Activated naive CD8-positive, alpha-beta T cell treated with anti-CD3 and anti-CD28 coated beads for 36 hours (primary cell): ENCODE measurements around the gene NUMB. TPM values are rescaled to one million over a fixed set of nuclear protein-coding genes. Genes with fewer than 3 reads are reported as not detected.
A peak's percentile ranks its signal among the peaks of the same experiment; 100 is the strongest.

Source experiments
- DNase-seq: peaks from one replicate; pipeline ENCODE4 v3.0.0; 2021
- H3K27ac Mint-ChIP-seq: one replicate; pipeline ENCODE4 v1.8.0; 2022; ENCODE audit warnings: mild to moderate bottlenecking, moderate library complexity, mixed read lengths
- H3K27me3 Mint-ChIP-seq: one replicate; pipeline ENCODE4 v1.8.0; 2022; ENCODE audit warnings: mild to moderate bottlenecking, mixed read lengths
- H3K36me3 Mint-ChIP-seq: one replicate; pipeline ENCODE4 v1.8.0; 2021; ENCODE audit warnings: mild to moderate bottlenecking, mixed read lengths
- H3K4me1 Mint-ChIP-seq: one replicate; pipeline ENCODE4 v1.8.0; 2021; ENCODE audit warnings: mixed read lengths
- H3K4me3 Mint-ChIP-seq: one replicate; pipeline ENCODE4 v1.8.0; 2022; ENCODE audit warnings: mild to moderate bottlenecking, moderate library complexity, mixed read lengths
- H3K9me3 Mint-ChIP-seq: one replicate; pipeline ENCODE4 v1.8.0; 2022; ENCODE audit warnings: mixed read lengths
- total RNA-seq, 2 experiments: library from RNA; stranded (reverse); gene quantifications; one replicate each; pipeline ENCODE4 v1.2.3, GENCODE V29; 2021

Gene NUMB
- total RNA-seq, 2 experiments from 2014 or later: 27.3 to 32.4 TPM

- H3K27me3 Mint-ChIP-seq: no peaks in the 10 kb centered on the region
- no peaks in the 10 kb centered on the region for H3K9me3 Mint-ChIP-seq
- peaks cover 8% of the 10 kb centered on the region for H3K36me3 Mint-ChIP-seq
- DNase-seq: no peak
- H3K4me1 Mint-ChIP-seq: peaks cover 22% of the 10 kb centered on the region
- H3K27ac Mint-ChIP-seq: no peak overlapping the region
- H3K4me3 Mint-ChIP-seq: no peak overlapping the region
Observed at GRCh38 chr14:73286598-73286997, 171.7 kb downstream of the NUMB start.

GRCh38 chr14:73285979-73286378, 172.4 kb downstream of the NUMB start:
- H3K9me3 Mint-ChIP-seq: no peaks in the 10 kb centered on the region
- no peak overlapping the region for H3K4me3 Mint-ChIP-seq
- H3K27ac Mint-ChIP-seq: no peak overlapping the region
- DNase-seq: no peak
- peaks cover 21% of the 10 kb centered on the region for H3K4me1 Mint-ChIP-seq
- peaks cover 7% of the 10 kb centered on the region for H3K36me3 Mint-ChIP-seq
- no peaks in the 10 kb centered on the region for H3K27me3 Mint-ChIP-seq

GRCh38 chr14:73283608-73284379, 174.6 kb downstream of the NUMB start:
- H3K27ac Mint-ChIP-seq: no peak overlapping the region
- H3K36me3 Mint-ChIP-seq: peaks cover 7% of the 10 kb centered on the region
- H3K4me3 Mint-ChIP-seq: no peak overlapping the region
- no peaks in the 10 kb centered on the region for H3K9me3 Mint-ChIP-seq
- H3K4me1 Mint-ChIP-seq: peaks cover under 1% of the 10 kb centered on the region
- no peak for DNase-seq
- H3K27me3 Mint-ChIP-seq: no peaks in the 10 kb centered on the region

GRCh38 chr14:73280903-73281302, 177.4 kb downstream of the NUMB start:
- Mint-ChIP-seq H3K9me3 (no peaks in the 10 kb centered on the region), H3K4me1 (no peaks in the 10 kb centered on the region), H3K27me3 (no peaks in the 10 kb centered on the region), H3K4me3 (no peak overlapping the region), H3K36me3 (peaks cover 7% of the 10 kb centered on the region), H3K27ac (no peak overlapping the region)
- no peak for DNase-seq

- H3K9me3 Mint-ChIP-seq: no peaks in the 10 kb centered on the region
- H3K36me3 Mint-ChIP-seq: peaks cover 4% of the 10 kb centered on the region
- H3K27ac Mint-ChIP-seq: no peak overlapping the region
Observed at GRCh38 chr14:73277376-73277775, 181.0 kb downstream of the NUMB start.

GRCh38 chr14:73276836-73277235, 181.5 kb downstream of the NUMB start:
- Mint-ChIP-seq H3K36me3 (peaks cover under 1% of the 10 kb centered on the region), H3K4me3 (no peak overlapping the region), H3K27me3 (no peaks in the 10 kb centered on the region), H3K9me3 (no peaks in the 10 kb centered on the region), H3K4me1 (no peaks in the 10 kb centered on the region), H3K27ac (no peak overlapping the region)
- no peak for DNase-seq

More at GRCh38 chr14:73277376-73277775, 181.0 kb downstream of the NUMB start:
- Mint-ChIP-seq H3K4me3 (no peak overlapping the region), H3K4me1 (no peaks in the 10 kb centered on the region), H3K27me3 (no peaks in the 10 kb centered on the region)
- no peak for DNase-seq

GRCh38 chr14:73273799-73274198, 184.5 kb downstream of the NUMB start:
- no peak for DNase-seq
- no peaks in the 10 kb centered on the region for H3K36me3 Mint-ChIP-seq
- H3K27ac Mint-ChIP-seq: no peak overlapping the region
- H3K4me3 Mint-ChIP-seq: no peak overlapping the region
- H3K9me3 Mint-ChIP-seq: no peaks in the 10 kb centered on the region
- H3K4me1 Mint-ChIP-seq: peaks cover 7% of the 10 kb centered on the region
- H3K27me3 Mint-ChIP-seq: peaks cover 9% of the 10 kb centered on the region

- H3K4me1 Mint-ChIP-seq: peaks cover 7% of the 10 kb centered on the region
- no peaks in the 10 kb centered on the region for H3K9me3 Mint-ChIP-seq
- no peaks in the 10 kb centered on the region for H3K36me3 Mint-ChIP-seq
- H3K27ac Mint-ChIP-seq: no peak overlapping the region
- DNase-seq: no peak
- H3K4me3 Mint-ChIP-seq: no peak overlapping the region
- peaks cover 11% of the 10 kb centered on the region for H3K27me3 Mint-ChIP-seq
Observed at GRCh38 chr14:73272393-73272792, 186.0 kb downstream of the NUMB start.

- Mint-ChIP-seq H3K4me1 (peaks cover 7% of the 10 kb centered on the region), H3K4me3 (peak overlapping the region; percentile 11), H3K9me3 (no peaks in the 10 kb centered on the region), H3K36me3 (no peaks in the 10 kb centered on the region), H3K27me3 (peaks cover 13% of the 10 kb centered on the region), H3K27ac (no peak overlapping the region)
- peak; percentile 18 for DNase-seq
Observed at GRCh38 chr14:73269729-73270531, 188.4 kb downstream of the NUMB start.

- no peaks in the 10 kb centered on the region for H3K36me3 Mint-ChIP-seq
- H3K4me3 Mint-ChIP-seq: no peak overlapping the region
- peaks cover 7% of the 10 kb centered on the region for H3K4me1 Mint-ChIP-seq
- DNase-seq: no peak
- H3K9me3 Mint-ChIP-seq: no peaks in the 10 kb centered on the region
- H3K27ac Mint-ChIP-seq: no peak overlapping the region
- peaks cover 23% of the 10 kb centered on the region for H3K27me3 Mint-ChIP-seq
Observed at GRCh38 chr14:73267474-73267873, 190.9 kb downstream of the NUMB start.

- DNase-seq: no peak
- H3K9me3 Mint-ChIP-seq: no peaks in the 10 kb centered on the region
- peaks cover 7% of the 10 kb centered on the region for H3K4me1 Mint-ChIP-seq
- H3K4me3 Mint-ChIP-seq: no peak overlapping the region
- H3K27ac Mint-ChIP-seq: no peak overlapping the region
- H3K36me3 Mint-ChIP-seq: no peaks in the 10 kb centered on the region
- H3K27me3 Mint-ChIP-seq: peaks cover 23% of the 10 kb centered on the region
Observed at GRCh38 chr14:73266317-73266716, 192.0 kb downstream of the NUMB start.

GRCh38 chr14:73265721-73266046, 192.7 kb downstream of the NUMB start:
- no peak for DNase-seq
- H3K36me3 Mint-ChIP-seq: no peaks in the 10 kb centered on the region
- no peak overlapping the region for H3K4me3 Mint-ChIP-seq
- peaks cover 7% of the 10 kb centered on the region for H3K4me1 Mint-ChIP-seq
- no peak overlapping the region for H3K27ac Mint-ChIP-seq
- no peaks in the 10 kb centered on the region for H3K9me3 Mint-ChIP-seq
- peaks cover 21% of the 10 kb centered on the region for H3K27me3 Mint-ChIP-seq

GRCh38 chr14:73264885-73265720, 193.2 kb downstream of the NUMB start:
- no peaks in the 10 kb centered on the region for H3K9me3 Mint-ChIP-seq
- no peak overlapping the region for H3K4me3 Mint-ChIP-seq
- peaks cover 3% of the 10 kb centered on the region for H3K4me1 Mint-ChIP-seq
- DNase-seq: no peak
- H3K27me3 Mint-ChIP-seq: peaks cover 16% of the 10 kb centered on the region
- no peak overlapping the region for H3K27ac Mint-ChIP-seq
- H3K36me3 Mint-ChIP-seq: no peaks in the 10 kb centered on the region

GRCh38 chr14:73264080-73264884, 194.1 kb downstream of the NUMB start:
- DNase-seq: no peak
- Mint-ChIP-seq H3K9me3 (no peaks in the 10 kb centered on the region), H3K27me3 (peaks cover 16% of the 10 kb centered on the region), H3K27ac (no peak overlapping the region), H3K36me3 (no peaks in the 10 kb centered on the region), H3K4me3 (no peak overlapping the region), H3K4me1 (no peaks in the 10 kb centered on the region)
